Endothelial cell of umbilical vein (primary cell): Measurements from ENCODE around the gene POLA1.

ENCODE experiments used
- EZH2 ChIP-seq: IDR thresholded peaks from 2 replicates; pipeline ENCODE4 v1.6.1; 2012; ENCODE audit warnings: borderline replicate concordance, low read depth, mild to moderate bottlenecking, moderate library complexity, low read length, inconsistent platforms; ENCODE audit not compliant: severe bottlenecking
- TF ChIP-seq, protein P1 (sequence below), 2 donors: IDR thresholded peaks; 1 replicate in 1 of 2; 2 replicates in 1 of 2; pipeline ENCODE4 v1.5.1; 2011; ENCODE audit warnings: low read length in 2 of 2, mild to moderate bottlenecking in 2 of 2, moderate library complexity in 2 of 2, control low read depth in 1 of 2, inconsistent platforms in 1 of 2, low read depth in 1 of 2; ENCODE audit not compliant: insufficient read depth in 1 of 2; ENCODE audit errors: extremely low read depth in 1 of 2
- TF ChIP-seq, protein P2 (sequence below): IDR thresholded peaks from 2 replicates; pipeline ENCODE4 v1.6.1; 2011; ENCODE audit not compliant: insufficient read depth, insufficient read length

DNA sequence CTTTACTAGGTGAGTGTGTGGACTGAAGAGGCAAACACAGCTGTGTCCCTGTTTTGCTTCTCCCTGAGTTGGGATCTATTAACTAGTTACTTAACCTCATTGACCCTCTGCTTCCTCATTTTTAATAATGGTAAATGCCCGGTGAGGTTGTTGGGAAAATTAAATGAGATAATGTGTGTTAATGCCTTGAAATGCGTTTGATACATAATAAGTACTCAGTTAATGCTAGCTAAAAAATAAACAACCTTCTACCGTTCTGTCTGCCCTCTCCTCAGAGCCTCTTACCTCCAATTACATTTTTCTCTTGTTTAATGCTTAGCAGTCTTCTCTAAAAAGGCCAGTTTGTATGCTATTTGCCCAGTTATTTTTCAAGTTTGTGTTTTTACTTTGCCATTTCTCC, 70.3 kb downstream of the POLA1 start:
- TF ChIP-seq, protein P1, sequence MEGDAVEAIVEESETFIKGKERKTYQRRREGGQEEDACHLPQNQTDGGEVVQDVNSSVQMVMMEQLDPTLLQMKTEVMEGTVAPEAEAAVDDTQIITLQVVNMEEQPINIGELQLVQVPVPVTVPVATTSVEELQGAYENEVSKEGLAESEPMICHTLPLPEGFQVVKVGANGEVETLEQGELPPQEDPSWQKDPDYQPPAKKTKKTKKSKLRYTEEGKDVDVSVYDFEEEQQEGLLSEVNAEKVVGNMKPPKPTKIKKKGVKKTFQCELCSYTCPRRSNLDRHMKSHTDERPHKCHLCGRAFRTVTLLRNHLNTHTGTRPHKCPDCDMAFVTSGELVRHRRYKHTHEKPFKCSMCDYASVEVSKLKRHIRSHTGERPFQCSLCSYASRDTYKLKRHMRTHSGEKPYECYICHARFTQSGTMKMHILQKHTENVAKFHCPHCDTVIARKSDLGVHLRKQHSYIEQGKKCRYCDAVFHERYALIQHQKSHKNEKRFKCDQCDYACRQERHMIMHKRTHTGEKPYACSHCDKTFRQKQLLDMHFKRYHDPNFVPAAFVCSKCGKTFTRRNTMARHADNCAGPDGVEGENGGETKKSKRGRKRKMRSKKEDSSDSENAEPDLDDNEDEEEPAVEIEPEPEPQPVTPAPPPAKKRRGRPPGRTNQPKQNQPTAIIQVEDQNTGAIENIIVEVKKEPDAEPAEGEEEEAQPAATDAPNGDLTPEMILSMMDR (IDR thresholded peaks at IDR 0.05; ENCODE audit: extremely low read depth in 1 of 2, insufficient read depth in 1 of 2, low read depth in 1 of 2, low read length in 2 of 2): no peak
- TF ChIP-seq, protein P2, sequence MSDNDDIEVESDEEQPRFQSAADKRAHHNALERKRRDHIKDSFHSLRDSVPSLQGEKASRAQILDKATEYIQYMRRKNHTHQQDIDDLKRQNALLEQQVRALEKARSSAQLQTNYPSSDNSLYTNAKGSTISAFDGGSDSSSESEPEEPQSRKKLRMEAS: no peak
- no peak for TF ChIP-seq EZH2
